ENCODE data around the gene PLIN4.

The PLIN4 gene

DNA sequence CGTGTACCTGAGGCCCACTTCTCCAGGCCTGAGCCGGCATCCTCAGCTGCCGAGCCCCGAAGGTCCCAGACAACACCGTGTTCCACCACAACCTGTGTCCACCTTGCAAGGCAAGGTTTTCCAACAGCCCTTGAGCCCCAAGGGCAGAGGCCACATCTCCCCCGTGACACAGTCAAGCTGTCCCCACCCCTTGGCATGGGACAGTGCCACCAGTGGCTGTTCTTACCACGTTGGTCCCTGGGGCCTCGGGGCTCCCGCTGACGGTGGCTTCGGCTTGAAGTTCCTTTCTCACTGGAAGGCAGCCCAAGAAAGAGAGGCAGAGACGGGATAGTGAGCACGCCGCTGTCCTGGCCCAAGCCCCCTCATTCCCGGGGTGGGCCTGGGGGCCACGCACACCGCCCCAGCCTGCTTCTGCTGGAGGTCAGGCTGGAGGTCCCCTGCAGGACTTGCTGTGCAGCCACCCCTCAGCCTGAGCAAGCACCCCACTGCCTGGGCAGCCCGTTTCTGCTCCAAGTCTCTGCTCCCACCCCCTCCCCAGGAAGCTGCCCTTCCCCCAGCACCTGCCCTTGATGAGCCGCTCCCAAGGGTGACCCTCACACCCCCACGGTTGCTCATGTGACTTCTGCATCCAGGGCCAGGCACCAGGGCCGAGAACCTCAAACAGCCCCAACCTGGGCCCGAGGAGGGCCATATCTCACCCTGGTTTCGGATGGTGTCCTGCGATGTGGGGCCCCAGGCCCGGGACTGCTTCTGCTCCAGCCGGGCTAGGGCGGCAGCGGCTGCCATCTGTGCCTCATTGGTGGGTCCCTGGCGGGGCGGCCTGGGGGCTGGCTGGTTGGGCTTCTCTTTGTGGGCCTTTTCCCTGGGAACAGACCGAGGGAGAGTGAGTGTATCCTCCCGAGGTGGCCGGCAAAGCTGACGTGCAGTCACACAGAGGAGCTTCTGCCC lies 64.8 kb downstream of the PLIN4 start:
- no peak for DNase-seq

- DNase-seq = no peak
Measured at GRCh38 chr19:4452230-4452990, 65.9 kb downstream of the PLIN4 start.

Measured in activated T-cell treated with anti-CD3 and anti-CD28 coated beads, Interleukin-2, amount 50 U/mL, for 1 hour (primary cell).